H1 (cell line): ENCODE data around the gene TOMM40L. TPM values are rescaled to one million over a fixed set of nuclear protein-coding genes. Genes with fewer than 3 reads are reported as not detected.

Source experiments
- CREB1 ChIP-seq: IDR thresholded peaks from 2 replicates; pipeline ENCODE4 v1.6.1; 2012; ENCODE audit warnings: inconsistent platforms
- EP300 ChIP-seq, 2 experiments: IDR thresholded peaks; 1 replicate in 1 of 2; 2 replicates in 1 of 2; pipeline ENCODE4 v1.6.1; 2011 to 2012; ENCODE audit warnings: low read depth in 2 of 2, low read length in 2 of 2, mild to moderate bottlenecking in 2 of 2, borderline replicate concordance in 1 of 2, inconsistent platforms in 1 of 2, moderate library complexity in 1 of 2
- GABPA ChIP-seq: IDR thresholded peaks from 2 replicates; pipeline ENCODE4 v1.6.1; 2011; ENCODE audit warnings: mild to moderate bottlenecking, low read length, moderate library complexity, borderline replicate concordance; ENCODE audit not compliant: insufficient read depth
- KDM5A ChIP-seq: fragments of 200-600 bp; IDR thresholded peaks from 2 replicates; pipeline ENCODE4 v1.7.1; 2012; ENCODE audit warnings: mild to moderate bottlenecking, low read length, inconsistent platforms, mixed read lengths
- SAP30 ChIP-seq: fragments of 300-600 bp; sonication (generic); IDR thresholded peaks from 2 replicates; pipeline ENCODE4 v1.7.1; 2012; ENCODE audit warnings: low read length, moderate library complexity, mild to moderate bottlenecking, inconsistent platforms; ENCODE audit not compliant: insufficient read depth, insufficient replicate concordance
- SP1 ChIP-seq: IDR thresholded peaks from 2 replicates; pipeline ENCODE4 v1.6.1; 2011; ENCODE audit warnings: low read depth, low read length
- YY1 ChIP-seq: IDR thresholded peaks from 2 replicates; pipeline ENCODE4 v1.6.1; 2011; ENCODE audit warnings: low read depth, mild to moderate bottlenecking, low read length
- polyA plus RNA-seq, 7 experiments: library from polyadenylated mRNA; depleted of rRNA in 3 of 7; stranded (reverse) in 5 of 7; unstranded in 2 of 7; fragments of >200 nt in 5 of 7; fragments of 200-250 nt in 2 of 7; gene quantifications; 1 replicate in 5 of 7; 2 replicates in 1 of 7; 4 replicates in 1 of 7; pipeline versions ENCODE4 v1.2.1 to v1.2.3, GENCODE V29; 2011 to 2013; ENCODE audit warnings: missing spikeins in 2 of 7, mixed read lengths in 2 of 7
- total RNA-seq: library from RNA; stranded (reverse); fragmentation: NEBNext Ultra II Directional; extraction: Animal tissue kit (Norgen Biotek cat#: 25700); gene quantifications from 2 replicates; pipeline ENCODE4 v1.2.1, GENCODE V29; 2021

Gene TOMM40L
- total and polyA plus RNA-seq, 2 of the 8 experiments (the other 6 are each of a cell fraction or from before 2014, with no cell fraction given), result 11.4 to 15.0 TPM

DNA sequence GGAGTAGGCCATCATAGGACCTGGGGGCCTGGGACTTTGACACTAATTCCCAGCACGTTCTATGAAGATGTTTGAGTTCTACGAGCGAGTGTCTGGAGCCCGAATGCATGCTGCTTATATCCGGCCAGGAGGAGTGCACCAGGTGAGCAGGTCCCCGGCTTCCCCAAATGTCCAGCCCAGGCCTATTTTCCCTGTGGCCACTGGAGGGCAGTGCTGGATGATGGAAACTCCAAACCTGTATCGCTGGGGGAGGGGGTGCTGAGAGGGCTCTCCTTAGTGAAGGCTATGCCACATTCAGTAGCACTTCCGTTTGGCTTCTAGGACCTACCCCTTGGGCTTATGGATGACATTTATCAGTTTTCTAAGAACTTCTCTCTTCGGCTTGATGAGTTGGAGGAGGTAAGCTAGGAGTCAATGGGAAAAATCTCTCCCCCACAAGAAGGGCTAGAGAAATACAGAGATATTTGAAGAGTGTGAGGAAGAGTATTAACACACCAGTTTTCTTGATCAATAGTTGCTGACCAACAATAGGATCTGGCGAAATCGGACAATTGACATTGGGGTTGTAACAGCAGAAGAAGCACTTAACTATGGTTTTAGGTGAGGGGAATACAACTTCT is 16.0 kb upstream of the TOMM40L start (continued):
- 0 out of 2 replicates have a peak, but pooled peaks have one; percentile 61 for TF ChIP-seq GABPA
- no peak for TF ChIP-seq SP1
- TF ChIP-seq CREB1, result peak; percentile 31; the same call in 1 of the 2 replicates
- TF ChIP-seq SAP30, result no peak
- 0 out of 2 replicates have a peak, but pooled peaks have one; percentile 33 for TF ChIP-seq YY1
- 0 out of 3 replicates have a peak, but pooled peaks of 1 of the 2 experiments have one; percentile 41 for TF ChIP-seq EP300 (IDR thresholded peaks at IDR 0.05; ENCODE audit: borderline replicate concordance in 1 of 2, low read depth in 2 of 2, low read length in 2 of 2)
- TF ChIP-seq KDM5A, result peak; percentile 32; the same call in 1 of the 2 replicates
